ENCODE measurements around the gene DMTF1. TPM values are rescaled to one million over a fixed set of nuclear protein-coding genes. Genes with fewer than 3 reads are reported as not detected.

Gene DMTF1
- total and polyA plus RNA-seq, 9 of the 15 experiments (the other 6 are each of a cell fraction or from before 2014, with no cell fraction given) = 25.7 to 208 (median 74.7) TPM

- H3K36me3 ChIP-seq (ENCODE audit: control insufficient read depth, insufficient read depth, low read length) = peaks cover 38% of the 10 kb centered on the region
- ChIA-PET CTCF (ENCODE audit: low intra/inter-chr PET ratio) (no interaction called here), POLR2A (interaction anchor here (1.0 to 5.8 kb wide), 9 partner anchors 12 to 238 kb away, joined by 3 to 59 read pairs (median 5); no protein-coding TSS in a partner anchor)
- peak overlapping the region in 1 of 2 experiments; percentile 96; a peak in 3 of 4 replicates for H3K9ac ChIP-seq (ENCODE audit: insufficient read depth in 1 of 2, low read depth in 2 of 2, low read length in 2 of 2)
- peak overlapping the region; percentile 85 for H3K4me3 ChIP-seq
- H3K4me1 ChIP-seq (replicated peaks in 1 of 2; ENCODE audit: control insufficient read depth in 2 of 2, insufficient read depth in 2 of 2, low read length in 2 of 2) = peaks cover 3 to 25% of the 10 kb centered on the region in 2 experiments; a peak in 2 of 5 replicates
- WGBS (ENCODE audit: insufficient coverage, low coverage, missing lambda C conversion rate) = 2% methylated on average over 2 of the region's 2 CpGs
- peak overlapping the region; percentile 70 for H3K4me2 ChIP-seq (ENCODE audit: insufficient read depth, low read length)
- H3K9me3 ChIP-seq (replicated peaks; ENCODE audit: control insufficient read depth, insufficient read depth, low read depth, low read length) = no peaks in the 10 kb centered on the region
- peak overlapping the region; percentile 98 for H3K27ac ChIP-seq (ENCODE audit: extremely low read depth, low read depth, low read length)
- no TSS peak for BruUV-seq (replicated peaks)
- H3K9me1 ChIP-seq (ENCODE audit: control insufficient read depth, insufficient read depth, low read length) = no peaks in the 10 kb centered on the region
- 0 out of 2 replicates have a peak, but pooled peaks cover 6% of the 10 kb centered on the region for H4K20me1 ChIP-seq (replicated peaks; ENCODE audit: control insufficient read depth, insufficient read depth, low read length)
- no peak overlapping the region for H2AFZ ChIP-seq (ENCODE audit: low read depth, low read length)
- FAIRE-seq = no peak
- ATAC-seq = no peak
- DNase-seq (ENCODE audit: extremely low read depth in 1 of 4, low spot score in 3 of 4) = no peak
- H3K27me3 ChIP-seq (ENCODE audit: control insufficient read depth in 2 of 2, insufficient read depth in 2 of 2, low read length in 2 of 2) = no peaks in the 10 kb centered on the region
- intact Hi-C loops (cut with micrococcal nuclease) = loop anchor here (5.0 to 10.0 kb wide), 3 partner anchors 152 to 721 kb away; partner anchors contain the start of genes CROT, DBF4 and SLC25A40
- in situ Hi-C loops (cut with MboI) = loop anchor here (5.0 kb wide), 1 partner anchor 217 kb away; no protein-coding TSS in a partner anchor
- H3K79me2 ChIP-seq (ENCODE audit: control insufficient read depth, insufficient read depth, low read length) = peaks cover 75% of the 10 kb centered on the region
- TF ChIP-seq NFE2L1 (tag; IDR thresholded peaks at IDR 0.05; ENCODE audit: borderline replicate concordance, low read depth) (no peak), PRDM10 (IDR thresholded peaks at IDR 0.05; ENCODE audit: partially characterized antibody) (peak; percentile 50), POLR2A (conservative IDR thresholded peaks at IDR 0.05) (0 out of 2 replicates have a peak, but pooled peaks have one; percentile 42), U2AF1 (optimal IDR thresholded peaks at IDR 0.05; ENCODE audit: low read depth, low read length) (no peak), VEZF1 (CRISPR knock-in tag; IDR thresholded peaks at IDR 0.05) (no peak), AFF1 (IDR thresholded peaks at IDR 0.05; ENCODE audit: low read depth in 1 of 2, partially characterized antibody in 2 of 2) (peak in 1 of 2 experiments; percentile 22)
Observed at GRCh38 chr7:87154166-87154565, 1.9 kb downstream of the DMTF1 start.

All from K562 (cell line).